Stimulated activated CD4-positive, alpha-beta T cell treated with anti-CD3 and anti-CD28 coated beads, Interleukin-2, amount 100 ng/mL, for 24 hours (primary cell): Measurements from ENCODE around the gene GLIS1.

ENCODE experiments used
- DNase-seq, 2 donors: peaks; one replicate each; pipeline ENCODE4 v3.0.0-alpha.2; 2020

The GLIS1 gene

GRCh38 chr1:53715478-53715877, 23.5 kb downstream of the GLIS1 start:
- DNase-seq = peak in 1 of 2 donors; percentile 24

GRCh38 chr1:53712276-53712675, 26.7 kb downstream of the GLIS1 start:
- no peak for DNase-seq

- no peak for DNase-seq
Observed at GRCh38 chr1:53710584-53710983, 28.4 kb downstream of the GLIS1 start.

- no peak for DNase-seq
Observed at GRCh38 chr1:53708687-53709086, 30.3 kb downstream of the GLIS1 start.

GRCh38 chr1:53706356-53706755, 32.6 kb downstream of the GLIS1 start:
- no peak for DNase-seq

GRCh38 chr1:53705446-53706096, 33.4 kb downstream of the GLIS1 start:
- no peak for DNase-seq

- DNase-seq = no peak
Observed at GRCh38 chr1:53704804-53705445, 34.0 kb downstream of the GLIS1 start.

- DNase-seq = no peak
Observed at GRCh38 chr1:53704304-53704703, 34.7 kb downstream of the GLIS1 start.

- DNase-seq = no peak
Observed at GRCh38 chr1:53703174-53703573, 35.8 kb downstream of the GLIS1 start.

- no peak for DNase-seq
Observed at GRCh38 chr1:53702341-53702740, 36.6 kb downstream of the GLIS1 start.

GRCh38 chr1:53700776-53701175, 38.2 kb downstream of the GLIS1 start:
- no peak for DNase-seq

GRCh38 chr1:53699981-53700380, 39.0 kb downstream of the GLIS1 start:
- DNase-seq = no peak

GRCh38 chr1:53698384-53698980, 40.5 kb downstream of the GLIS1 start:
- no peak for DNase-seq

- DNase-seq = no peak
Observed at GRCh38 chr1:53697721-53698383, 41.1 kb downstream of the GLIS1 start.

- no peak for DNase-seq
Observed at GRCh38 chr1:53696990-53697389, 42.0 kb downstream of the GLIS1 start.

GRCh38 chr1:53696571-53696970, 42.4 kb downstream of the GLIS1 start:
- DNase-seq = no peak

GRCh38 chr1:53696051-53696450, 42.9 kb downstream of the GLIS1 start:
- no peak for DNase-seq

GRCh38 chr1:53695116-53695515, 43.8 kb downstream of the GLIS1 start:
- no peak for DNase-seq

GRCh38 chr1:53694718-53695091, 44.3 kb downstream of the GLIS1 start:
- DNase-seq = no peak

GRCh38 chr1:53693773-53694717, 44.9 kb downstream of the GLIS1 start:
- DNase-seq = no peak

- no peak for DNase-seq
Observed at GRCh38 chr1:53693339-53693738, 45.6 kb downstream of the GLIS1 start.

GRCh38 chr1:53691326-53691725, 47.6 kb downstream of the GLIS1 start:
- no peak for DNase-seq

GRCh38 chr1:53690411-53690810, 48.6 kb downstream of the GLIS1 start:
- no peak for DNase-seq
